GM12878 (cell line): ENCODE results near the gene PLPPR1.

Experiments
- CEBPB ChIP-seq, 2 experiments: fragments of 150-350 bp in 1 of 2; IDR thresholded peaks; 2 replicates each; pipeline ENCODE4 v1.6.1; 2012 to 2014; ENCODE audit warnings: low read depth in 2 of 2, low read length in 2 of 2, borderline replicate concordance in 1 of 2, inconsistent platforms in 1 of 2
- CREB1 ChIP-seq: IDR thresholded peaks from 2 replicates; pipeline ENCODE4 v1.6.1; 2012; ENCODE audit warnings: low read depth, mild to moderate bottlenecking, inconsistent platforms
- CTCF ChIP-seq, 3 experiments: IDR thresholded peaks in 2 of 3; conservative IDR thresholded peaks in 1 of 3; 2 replicates each; pipeline ENCODE4 v1.5.1; 2011; ENCODE audit warnings: low read depth in 3 of 3, low read length in 3 of 3, mild to moderate bottlenecking in 3 of 3, control low read depth in 2 of 3, moderate library complexity in 2 of 3, inconsistent platforms in 1 of 3, mixed read lengths in 1 of 3; ENCODE audit not compliant: control insufficient read depth in 2 of 3, insufficient read depth in 1 of 3; ENCODE audit errors: extremely low read depth in 1 of 3
- EZH2 ChIP-seq: IDR thresholded peaks from 2 replicates; pipeline ENCODE4 v1.6.1; 2012; ENCODE audit warnings: low read depth, mild to moderate bottlenecking, control low read depth, inconsistent platforms, low read length, borderline replicate concordance; ENCODE audit not compliant: control insufficient read depth
- POLR2AphosphoS5 ChIP-seq: IDR thresholded peaks from 2 replicates; pipeline ENCODE4 v1.6.1; 2011; ENCODE audit warnings: mild to moderate bottlenecking, low read length, inconsistent platforms
- RCOR1 ChIP-seq: conservative IDR thresholded peaks from 2 replicates; pipeline ENCODE4 v1.6.1; 2012; ENCODE audit warnings: low read depth, low read length, improper control_type of control experiment
- SMAD1 ChIP-seq: fragments of 450-650 bp; IDR thresholded peaks from 2 replicates; pipeline ENCODE4 v1.6.1; 2018; ENCODE audit warnings: mild to moderate bottlenecking, low read depth; ENCODE audit not compliant: partially characterized antibody
- SMC3 ChIP-seq: IDR thresholded peaks from 2 replicates; pipeline ENCODE4 v1.6.1; 2011; ENCODE audit warnings: low read length, improper control_type of control experiment, borderline replicate concordance

- TF ChIP-seq EZH2: no peak
- no peak for TF ChIP-seq CTCF (IDR thresholded peaks at IDR 0.05 in 2 of 3, conservative IDR thresholded peaks at IDR 0.05 in 1 of 3; ENCODE audit: control insufficient read depth in 2 of 3, extremely low read depth in 1 of 3, insufficient read depth in 1 of 3, low read depth in 3 of 3, low read length in 3 of 3)
- no peak for TF ChIP-seq CEBPB (IDR thresholded peaks at IDR 0.05; ENCODE audit: borderline replicate concordance in 1 of 2, low read depth in 2 of 2, low read length in 2 of 2)
- no peak for TF ChIP-seq CREB1
- no peak for TF ChIP-seq SMAD1
- TF ChIP-seq RCOR1: no peak
- no peak for TF ChIP-seq POLR2AphosphoS5
- no peak for TF ChIP-seq SMC3
Observed at GRCh38 chr9:101130054-101130453, 101.5 kb downstream of the PLPPR1 start.
